GM12891 (cell line): Measurements from ENCODE around the gene ASAP3.

Experiments used
- POLR2A ChIP-seq: IDR thresholded peaks from 2 replicates; pipeline ENCODE4 v1.6.1; 2011; ENCODE audit warnings: low read depth, low read length, control low read depth
- POLR2AphosphoS5 ChIP-seq: IDR thresholded peaks from 2 replicates; pipeline ENCODE4 v1.6.1; 2011; ENCODE audit warnings: low read depth, low read length, control low read depth
- POU2F2 ChIP-seq: IDR thresholded peaks from 2 replicates; pipeline ENCODE4 v1.6.1; 2011; ENCODE audit warnings: low read depth, mild to moderate bottlenecking, control low read depth, low read length, moderate library complexity
- SPI1 ChIP-seq: IDR thresholded peaks from 2 replicates; pipeline ENCODE4 v1.6.1; 2011; ENCODE audit warnings: low read depth, low read length, control low read depth
- TAF1 ChIP-seq: IDR thresholded peaks from 2 replicates; pipeline ENCODE4 v1.6.1; 2011; ENCODE audit warnings: low read depth, low read length, control low read depth

- no peak for TF ChIP-seq POLR2A
- no peak for TF ChIP-seq POLR2AphosphoS5
- TF ChIP-seq SPI1 = no peak
- TF ChIP-seq TAF1 = no peak
- no peak for TF ChIP-seq POU2F2
These were observed 12.4 kb downstream of the ASAP3 start for GRCh38 chr1:23471473-23472075.
